Measurements from ENCODE around the gene TIAM2.

DNA sequence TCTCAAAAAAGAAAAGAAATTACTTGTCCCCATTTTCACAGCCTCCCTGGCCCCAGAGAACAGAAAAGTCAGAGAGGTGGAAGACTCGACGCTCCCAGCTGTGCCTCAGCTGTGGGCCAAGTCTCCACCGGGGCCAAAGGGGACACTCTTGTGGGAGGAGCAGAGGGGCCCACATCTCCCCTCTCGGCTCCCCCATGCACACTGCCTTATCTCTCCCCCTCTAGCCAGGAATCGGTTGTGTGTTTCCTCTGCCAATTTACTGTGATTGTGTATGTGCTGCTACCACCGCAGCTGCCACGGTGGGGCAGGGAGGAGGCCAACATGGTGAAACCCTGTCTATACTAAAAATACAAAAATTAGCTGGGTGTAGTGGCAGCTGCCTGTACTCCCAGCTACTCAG lies 8.4 kb downstream of the TIAM2 start:
- no peak for TF ChIP-seq CTCF (IDR thresholded peaks at IDR 0.05; ENCODE audit: low read length)
- TF ChIP-seq EZH2 (optimal IDR thresholded peaks at IDR 0.05; ENCODE audit: low read depth, low read length), result no peak
- no peak for TF ChIP-seq EZH2phosphoT487 (IDR thresholded peaks at IDR 0.05; ENCODE audit: low read length)

Data from MM.1S (cell line).